T-helper 9 cell (primary cell): ENCODE measurements around the gene CBX4.

Experiments used
- DNase-seq: peaks from one replicate; pipeline ENCODE4 v3.0.0-alpha.2; 2020

The CBX4 gene

DNA sequence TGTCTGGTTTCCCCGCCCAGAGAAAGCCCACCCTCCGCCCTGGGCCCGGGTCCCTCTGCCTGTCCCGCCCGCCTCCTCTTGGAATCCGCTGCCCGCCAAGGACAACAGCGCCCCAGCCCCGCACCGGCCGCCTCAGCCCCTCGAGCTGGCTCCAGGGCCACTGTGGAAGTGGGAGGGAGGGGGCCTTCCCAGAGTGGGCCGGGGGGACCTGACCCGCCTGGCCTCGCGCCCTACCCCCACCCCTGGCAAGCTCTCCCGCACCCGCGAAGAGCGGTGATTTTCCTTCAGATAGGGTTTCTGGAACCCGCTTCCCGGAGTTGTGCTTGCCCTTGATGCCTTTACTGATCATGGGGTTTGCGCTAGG, 40.1 kb downstream of the CBX4 start:
- no peak for DNase-seq

DNA sequence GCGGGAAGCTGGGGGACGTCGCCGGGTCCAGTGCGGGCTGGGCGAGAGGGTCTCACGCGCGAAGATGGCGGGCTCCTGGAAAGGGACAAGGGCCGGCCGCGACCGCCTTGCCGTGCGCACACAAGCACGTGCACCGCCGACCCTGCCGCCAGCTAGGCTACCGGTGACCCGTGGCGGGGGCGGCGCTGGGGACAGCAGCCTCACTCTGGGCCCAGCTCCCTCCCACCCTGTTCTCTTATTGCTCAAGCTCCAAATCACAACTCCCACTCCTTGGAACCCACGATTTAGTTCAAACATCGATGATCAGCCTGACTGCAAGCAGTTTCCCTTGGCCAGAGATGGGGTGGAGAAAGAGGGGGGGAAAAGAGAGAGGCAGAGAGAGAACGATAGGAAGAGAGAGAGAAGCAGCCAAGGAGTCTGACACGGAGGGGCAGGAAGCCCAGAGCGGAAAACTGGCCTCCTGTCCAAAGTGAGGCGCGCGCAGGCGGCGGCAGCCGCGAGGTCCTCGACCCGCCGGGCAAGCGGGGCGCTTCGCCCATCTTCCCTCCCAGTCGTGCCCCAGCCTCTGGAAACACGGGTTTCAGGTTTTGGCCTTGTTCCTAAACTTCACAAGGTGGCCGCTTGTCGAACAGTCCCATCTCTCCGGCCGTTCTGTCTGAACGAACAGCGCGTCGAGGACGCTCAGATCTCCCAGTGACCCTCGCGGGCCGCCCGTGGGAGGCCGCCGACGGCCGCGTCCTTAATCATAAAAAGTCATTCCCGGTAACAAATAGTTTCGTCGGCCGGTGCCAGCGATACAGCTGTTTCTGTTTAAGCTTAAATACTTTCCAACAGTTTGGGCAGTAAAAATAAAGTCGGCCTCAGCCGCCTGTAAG, 40.7 kb downstream of the CBX4 start:
- DNase-seq = no peak

DNA sequence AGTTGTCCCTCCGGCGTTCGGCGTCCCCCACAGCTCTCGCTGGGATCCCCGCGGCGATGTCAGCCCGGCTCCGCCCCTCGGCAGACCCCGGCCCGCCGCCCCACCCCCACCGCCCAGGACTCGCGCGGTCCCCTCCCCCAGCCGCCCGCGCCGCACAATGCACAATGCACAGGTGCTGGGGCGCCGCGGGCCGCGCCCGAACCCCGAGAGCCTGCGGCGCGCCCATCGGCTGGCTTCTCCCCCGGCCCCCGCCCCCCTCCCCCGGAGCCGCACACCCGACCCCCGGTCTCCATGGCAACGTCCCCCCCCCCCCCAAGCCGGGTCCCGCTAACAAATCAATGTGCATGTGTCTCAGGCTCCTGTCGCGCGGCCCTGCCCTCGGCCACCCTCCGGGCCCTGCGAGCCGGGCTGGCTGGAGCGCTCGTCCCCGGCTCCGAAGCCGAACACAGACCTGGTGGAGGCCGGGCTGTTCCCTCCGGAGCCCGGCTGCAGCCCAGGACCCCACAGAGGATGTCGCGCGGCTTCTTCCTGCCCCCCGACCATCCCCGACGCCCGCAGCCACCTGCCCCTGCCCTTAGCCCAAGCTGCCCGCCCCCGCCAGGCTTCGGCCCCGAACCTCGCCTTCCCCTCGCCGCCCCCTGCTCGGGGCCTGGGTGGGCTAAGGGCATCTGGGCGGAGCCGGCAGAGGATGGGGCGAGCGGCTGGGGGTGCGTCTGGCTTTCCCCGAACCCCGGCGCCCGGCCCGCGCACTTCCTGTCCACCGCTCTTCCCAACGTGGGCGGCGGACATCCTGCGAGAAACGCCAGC, 41.5 kb downstream of the CBX4 start:
- DNase-seq = no peak

DNA sequence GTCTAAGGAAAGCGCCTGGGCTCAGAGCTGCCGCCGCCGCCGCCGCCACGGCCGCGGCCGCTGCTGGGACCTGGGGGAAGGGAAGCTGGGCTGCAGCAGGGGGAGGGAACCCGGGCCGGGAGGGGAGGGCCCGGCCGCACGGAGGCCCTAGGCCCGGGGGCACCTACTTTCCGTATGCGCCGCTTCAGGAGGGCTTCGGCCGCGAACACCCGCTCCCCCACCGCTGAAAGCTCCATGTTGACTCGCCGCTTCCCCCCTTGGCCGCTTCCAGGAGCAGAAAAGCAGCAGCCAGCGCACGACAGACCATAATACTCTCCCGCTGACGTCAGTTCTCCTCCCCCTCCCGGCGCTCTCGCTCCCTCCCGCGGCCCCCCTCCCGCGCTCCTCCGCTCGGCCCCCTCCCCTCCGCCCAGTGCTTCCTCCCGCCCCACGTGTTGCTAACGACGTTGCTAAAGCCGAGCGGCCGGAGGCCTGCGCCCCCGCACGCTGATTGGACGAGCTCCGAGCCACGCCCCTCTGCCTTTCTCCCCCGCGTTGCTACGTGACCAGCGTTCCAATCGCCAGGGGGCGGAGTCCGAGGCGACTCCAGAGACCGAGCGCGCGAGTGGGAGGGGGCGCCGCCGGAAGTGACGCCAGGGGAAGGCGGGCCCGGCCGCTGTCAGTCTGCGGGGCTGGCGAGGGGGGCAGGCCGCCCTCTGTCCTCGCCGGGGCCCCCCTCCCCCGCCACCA, 42.3 kb downstream of the CBX4 start, which contains the start of gene CBX8:
Gene CBX8 (minus strand): TSS at position 315 of the 729 bp plus-strand sequence. CDS start 79 bp downstream, at position 236.
- DNase-seq = peak; percentile 96

DNA sequence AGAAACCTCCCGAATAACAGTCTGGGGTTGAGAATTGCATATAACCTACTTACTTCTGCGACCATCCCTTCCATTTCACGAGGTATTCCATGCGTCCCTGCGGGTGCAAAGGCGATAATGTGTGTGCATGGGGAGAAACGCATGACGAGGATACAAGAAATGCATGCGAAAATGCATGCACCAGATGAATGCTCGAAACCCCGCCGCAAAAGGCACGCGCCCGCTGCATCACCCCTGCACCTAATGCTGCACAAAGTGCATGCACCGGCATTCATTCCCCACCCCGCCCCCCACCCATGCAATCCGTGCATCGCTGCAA, 42.8 kb downstream of the CBX4 start:
- no peak for DNase-seq

DNA sequence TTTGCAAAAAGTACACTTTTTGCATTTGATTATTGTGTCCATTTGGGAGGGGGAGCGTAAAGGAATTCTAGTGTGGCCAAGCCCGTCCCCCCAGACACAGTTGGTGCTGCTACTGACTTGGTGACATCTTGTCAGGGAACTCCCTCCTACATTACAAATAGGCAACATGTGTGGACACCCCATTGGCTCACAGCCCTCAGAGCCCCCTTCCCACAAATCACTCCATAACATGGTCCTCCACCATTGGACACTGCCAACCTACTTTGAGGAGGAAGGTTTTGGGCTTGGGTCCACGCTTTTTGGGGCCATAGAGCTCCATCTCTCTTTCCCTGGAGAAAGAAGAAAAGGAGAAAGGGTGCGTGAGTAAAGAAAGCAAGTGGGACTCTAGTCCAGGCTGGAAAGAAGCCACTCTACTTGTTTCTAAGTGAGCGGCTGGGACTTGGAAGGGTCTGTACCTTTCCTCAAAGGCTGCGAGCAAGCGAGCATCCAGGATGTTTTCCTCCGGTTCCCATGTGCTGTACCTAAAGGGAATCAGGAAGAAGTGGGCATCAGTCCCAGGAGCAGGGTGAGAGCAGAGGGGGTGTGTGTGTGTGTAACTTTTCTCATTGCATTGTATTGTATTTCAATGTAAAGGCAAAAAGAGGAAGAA, 43.3 kb downstream of the CBX4 start:
- no peak for DNase-seq

DNA sequence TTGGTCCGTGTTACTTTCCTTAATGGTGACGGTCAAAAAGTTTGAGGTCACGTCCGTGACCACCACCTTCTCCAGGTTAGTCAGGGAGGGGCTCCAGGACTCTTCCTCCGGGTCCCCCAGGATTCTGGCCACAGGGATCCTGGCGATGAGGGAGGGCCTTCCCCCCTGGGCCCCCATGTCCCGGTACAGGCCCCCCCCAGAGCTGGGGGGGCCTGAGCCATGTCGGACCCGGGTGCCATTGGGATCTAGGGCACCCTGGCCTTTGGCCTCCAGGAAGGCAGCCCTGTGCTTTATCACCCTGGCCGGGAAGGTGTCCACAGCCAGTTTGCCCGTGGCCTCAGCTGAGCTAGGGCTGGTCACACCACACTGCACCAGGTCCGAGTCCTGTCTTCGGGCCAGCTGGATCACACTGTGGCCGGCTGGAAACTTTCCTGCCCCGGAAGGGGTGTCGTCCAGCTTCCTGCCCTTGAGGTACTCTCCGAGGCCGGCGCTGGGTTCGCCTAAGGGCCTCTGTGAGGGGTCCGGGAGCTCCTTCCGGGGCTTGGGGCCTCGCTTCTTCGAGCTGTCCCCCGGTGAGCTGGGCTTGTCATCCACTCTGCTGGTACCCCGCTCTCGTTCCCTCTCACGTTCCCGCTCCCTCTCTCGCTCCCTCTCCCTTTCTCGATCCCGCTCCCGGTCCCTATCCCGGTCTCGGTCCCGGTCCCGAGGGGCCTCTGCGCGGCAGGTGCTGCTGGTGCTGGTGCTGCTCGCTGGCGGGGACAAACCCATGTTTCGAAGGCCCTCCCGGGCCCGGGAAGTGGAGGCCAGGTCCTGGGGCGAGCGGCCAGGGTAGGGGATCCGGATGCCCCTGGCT, 44.4 kb downstream of the CBX4 start:
- DNase-seq = no peak

DNA sequence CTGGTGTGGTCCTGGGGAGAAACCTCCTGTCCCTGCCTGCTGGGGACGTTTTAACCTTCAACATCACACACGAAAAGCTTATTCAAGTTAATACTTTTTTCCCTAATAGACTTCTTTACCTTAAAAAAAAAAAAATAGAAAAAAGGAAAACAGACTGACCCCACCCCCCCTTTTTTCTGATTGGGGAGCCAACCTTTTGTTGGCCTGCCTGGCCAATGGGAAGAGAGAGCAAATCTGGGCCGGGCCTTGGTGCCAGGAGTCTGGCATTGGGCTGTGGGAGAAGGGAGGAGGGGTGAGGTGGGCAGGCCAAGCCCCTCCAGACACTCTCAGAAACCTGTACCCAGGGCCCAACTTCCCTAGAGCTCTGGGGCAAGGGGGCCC, 45.3 kb downstream of the CBX4 start:
- DNase-seq = no peak

DNA sequence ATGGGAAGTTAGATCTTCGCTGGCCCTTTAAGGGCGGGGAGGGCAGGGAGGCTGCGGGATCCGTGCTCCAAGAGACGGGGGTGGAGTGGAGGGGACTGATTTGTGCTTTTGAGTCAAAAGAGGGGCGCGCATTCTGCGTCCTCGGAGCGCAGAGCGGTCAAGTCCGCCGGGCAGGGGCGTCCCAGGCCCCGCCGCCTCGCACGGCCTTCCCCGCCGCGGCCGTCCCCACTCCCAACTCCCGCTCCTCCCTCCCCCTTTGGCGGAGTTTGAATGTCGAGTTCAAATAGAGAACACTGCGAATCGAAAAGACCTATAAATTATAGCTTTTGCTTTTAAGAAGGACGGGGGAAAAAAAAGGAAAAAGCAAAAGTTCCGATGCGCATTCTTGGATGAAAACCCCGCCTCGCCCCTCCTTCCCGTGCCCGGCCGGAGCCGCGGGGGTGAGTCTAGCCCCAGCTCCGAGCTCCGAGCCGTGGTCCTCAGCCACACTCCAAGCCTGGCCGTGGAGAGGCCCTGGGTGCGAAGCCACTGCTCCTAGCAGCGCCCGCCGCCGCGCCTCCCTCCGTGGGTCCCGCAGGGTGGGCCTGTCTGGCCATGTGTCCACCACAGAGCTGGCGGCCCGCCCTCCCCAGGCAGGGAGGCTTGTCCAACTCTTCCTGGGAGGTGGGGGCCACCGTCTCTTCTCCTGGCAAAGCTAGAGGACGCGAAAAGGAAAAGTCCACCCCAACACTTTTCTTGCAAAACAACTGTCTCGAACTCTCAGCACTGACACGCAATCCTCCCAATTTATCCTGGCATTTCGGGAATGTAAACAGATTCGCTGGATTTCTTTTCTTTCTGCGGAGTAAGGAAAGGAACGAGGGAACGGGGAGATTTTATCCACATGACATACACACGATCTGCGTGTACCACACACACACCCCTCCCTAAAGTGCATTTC, 46.0 kb downstream of the CBX4 start:
- DNase-seq = no peak

DNA sequence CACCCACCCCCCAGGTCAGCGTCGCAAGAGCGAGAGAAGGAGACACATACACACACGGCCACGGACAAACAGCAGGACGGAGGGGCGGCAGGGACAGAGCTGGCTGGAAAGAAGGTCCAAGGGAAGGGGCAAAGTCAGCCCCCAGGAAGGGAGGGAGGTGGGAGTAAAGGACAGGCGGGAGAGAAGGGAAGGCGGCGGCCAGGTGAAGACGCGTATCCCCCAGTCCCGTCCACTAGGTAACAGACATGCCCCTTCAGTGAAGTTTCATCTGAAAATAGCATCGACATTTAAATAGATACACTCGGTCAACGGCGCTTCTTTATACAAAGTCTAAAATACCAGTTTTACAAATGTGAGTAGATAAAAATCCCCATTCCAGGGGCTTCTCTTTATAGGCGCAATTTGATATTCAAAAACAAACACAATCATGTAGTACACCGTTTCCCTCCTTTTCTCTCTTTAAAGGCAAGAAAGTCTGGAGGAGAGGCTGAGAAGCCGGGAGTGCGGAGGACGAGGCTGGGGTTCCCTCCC, 46.8 kb downstream of the CBX4 start:
- DNase-seq = no peak

DNA sequence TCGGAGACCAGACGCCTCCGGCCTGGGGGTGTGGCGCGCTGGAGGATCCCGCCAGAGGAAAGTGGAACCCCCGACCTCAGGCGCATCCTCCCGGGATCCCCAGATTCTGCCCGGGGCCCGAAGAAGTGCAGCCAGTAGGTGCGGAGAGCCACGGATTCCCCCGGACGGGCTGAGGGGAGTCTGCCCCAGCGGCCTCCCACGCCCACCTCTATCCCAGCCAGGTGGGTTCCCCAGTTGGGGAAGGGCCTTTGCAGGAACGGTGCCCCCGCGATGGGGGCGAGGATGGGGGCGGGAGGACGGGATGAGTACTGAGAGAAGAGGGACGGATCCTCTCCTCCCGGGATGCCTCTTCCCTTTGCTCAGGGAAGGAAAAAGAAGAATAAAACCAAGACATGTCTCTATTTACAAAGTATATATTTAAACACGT, 47.5 kb downstream of the CBX4 start:
- no peak for DNase-seq

DNA sequence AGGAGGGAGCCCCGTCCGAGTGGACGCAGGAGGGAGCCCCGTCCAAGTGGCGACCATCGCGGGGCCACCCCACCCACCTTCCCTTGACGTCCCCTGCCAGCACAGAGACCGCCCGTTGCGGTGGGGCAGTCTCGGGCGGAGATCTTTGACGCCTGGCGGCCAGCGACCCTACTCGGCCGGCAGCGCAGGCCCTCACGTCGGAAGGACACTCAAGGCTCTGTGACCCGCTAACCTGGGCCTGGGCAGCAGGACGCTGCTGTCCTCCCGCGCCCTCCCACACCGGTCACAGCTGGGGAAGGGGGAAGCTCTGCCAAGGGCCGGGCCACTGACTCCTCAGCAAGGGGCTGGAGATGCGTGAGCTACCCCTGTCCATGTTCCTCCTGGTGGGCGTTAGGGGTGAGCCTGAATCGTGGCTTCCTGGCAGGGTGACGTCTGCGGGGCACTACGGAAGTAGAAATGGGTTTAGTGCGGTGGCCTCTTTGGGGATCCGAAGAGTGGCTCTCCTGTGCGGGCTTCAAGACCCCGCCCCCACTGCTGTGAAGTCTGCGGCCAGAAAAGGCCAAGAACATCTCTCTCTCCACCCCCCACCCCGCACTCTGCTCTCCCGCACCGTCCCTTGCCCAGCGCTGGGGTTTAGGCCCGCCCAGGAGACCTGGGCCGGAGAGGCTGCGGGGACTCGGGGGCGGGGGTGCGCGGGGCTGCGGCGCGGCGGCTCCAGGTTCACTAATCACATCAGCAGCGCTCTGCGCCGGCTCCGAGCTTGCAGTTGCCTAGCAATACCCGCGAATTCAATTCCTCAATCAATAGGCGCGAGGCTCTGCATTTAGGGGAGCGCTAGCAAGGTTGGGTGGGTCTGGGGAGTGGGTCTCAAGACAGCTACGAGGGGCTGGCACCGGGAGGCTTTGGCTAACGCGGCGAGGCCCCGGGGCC, 48.2 kb downstream of the CBX4 start:
- DNase-seq = no peak

DNA sequence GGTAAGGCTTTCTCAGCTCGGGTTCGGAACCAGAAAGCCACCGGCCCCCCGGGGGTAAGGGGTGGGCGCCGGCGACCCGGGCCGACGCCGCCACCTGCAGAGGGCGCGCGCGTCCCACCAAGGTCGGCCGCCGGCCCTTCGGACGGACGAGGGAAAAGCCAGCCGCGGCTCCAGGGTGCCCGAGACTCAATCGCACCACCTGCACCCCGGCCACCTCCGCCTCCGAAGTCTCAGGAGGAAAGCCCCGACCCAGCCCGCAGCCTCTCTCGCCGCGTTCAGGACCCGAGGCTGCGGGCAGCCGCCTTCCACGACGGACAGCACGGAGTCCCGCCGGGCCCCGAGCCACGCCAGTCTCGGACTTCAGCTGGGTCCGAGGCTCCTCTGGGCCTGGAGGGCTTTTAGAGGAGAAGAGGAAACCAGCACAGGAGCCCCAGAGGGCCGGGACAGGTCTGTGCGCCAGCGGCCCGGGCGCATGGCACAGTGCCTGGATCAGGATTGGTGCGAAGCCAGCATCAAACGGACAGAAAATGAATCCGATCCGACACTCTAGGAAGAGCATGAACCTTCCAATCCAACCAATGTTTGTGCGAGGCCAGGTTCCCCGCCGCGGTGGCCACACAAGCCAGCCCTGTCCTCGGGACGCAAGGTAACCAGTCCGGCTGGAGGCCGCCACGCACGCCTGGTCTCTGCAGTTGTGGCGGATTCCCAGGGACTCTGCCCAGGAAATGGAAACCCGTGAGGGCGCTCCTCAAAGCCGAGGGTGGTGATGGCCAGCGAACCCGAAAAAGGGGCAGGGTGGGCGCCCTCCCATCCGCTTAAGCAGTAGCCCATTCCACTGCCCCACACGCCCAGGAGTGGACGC, 49.1 kb downstream of the CBX4 start:
- no peak for DNase-seq

DNA sequence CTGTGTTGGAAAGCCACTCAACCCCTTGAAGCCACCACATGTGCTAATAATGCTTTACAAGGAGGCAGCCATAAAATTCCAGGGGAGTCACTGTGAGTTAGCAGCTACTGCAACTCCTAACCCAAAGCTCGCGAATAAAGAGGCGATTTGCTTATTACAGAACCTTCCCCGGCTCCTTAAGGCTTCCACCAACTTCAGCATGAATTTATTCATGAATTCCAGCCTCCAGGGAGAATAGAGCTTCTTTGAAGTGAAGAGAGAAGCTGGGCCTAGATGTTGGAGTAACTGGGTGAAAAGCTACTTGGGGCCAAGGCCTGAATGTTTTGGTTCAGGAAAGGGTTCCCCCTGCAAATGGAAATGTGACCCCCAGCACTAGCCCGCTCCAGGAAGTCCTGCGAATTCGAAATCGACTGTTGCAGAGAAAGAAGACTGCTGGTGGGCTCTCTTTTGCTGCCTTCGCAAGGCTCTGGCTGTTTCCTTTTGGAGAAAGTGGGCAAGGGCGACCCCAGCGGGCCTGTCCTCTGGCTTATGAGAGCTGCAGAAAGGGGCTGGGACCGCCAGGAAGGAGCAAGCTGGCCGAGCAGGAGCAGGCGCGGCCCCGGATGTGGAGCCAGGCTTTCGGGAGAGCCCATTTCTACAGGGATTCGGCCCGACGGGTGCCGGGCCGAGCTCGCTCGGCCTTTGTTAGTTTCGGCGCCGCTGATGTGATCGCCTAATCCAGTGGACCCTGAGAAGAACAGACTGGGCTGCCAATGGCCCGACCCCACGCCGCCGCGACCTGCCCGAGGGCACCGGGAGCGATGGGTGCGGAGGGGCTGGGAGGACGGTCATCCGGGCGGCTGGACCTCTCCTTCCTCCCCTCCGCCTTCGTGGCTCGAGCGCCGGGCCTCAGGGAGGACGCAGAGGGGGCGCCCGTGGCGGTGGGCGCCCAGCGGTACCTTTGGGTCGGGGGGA, 50.0 kb downstream of the CBX4 start:
- no peak for DNase-seq

DNA sequence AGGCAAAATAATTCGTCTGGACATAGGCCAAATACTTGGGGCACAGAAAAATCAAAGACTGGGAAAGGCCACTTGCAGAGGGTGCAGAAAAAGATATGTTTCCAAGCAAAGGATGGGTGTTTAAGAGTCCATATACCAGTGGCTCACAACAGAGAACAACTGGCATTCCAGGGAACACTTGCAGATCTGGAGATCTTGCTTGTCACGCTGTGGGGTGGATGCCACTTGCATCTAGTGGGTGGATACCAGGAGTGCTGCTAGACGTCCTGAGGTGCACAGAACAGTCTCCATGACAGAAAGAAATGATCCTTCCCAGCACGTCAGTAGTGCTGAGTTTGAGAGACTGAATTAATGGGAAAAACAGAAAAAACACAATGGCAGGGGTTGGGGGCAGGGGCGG, 50.8 kb downstream of the CBX4 start:
- no peak for DNase-seq

DNA sequence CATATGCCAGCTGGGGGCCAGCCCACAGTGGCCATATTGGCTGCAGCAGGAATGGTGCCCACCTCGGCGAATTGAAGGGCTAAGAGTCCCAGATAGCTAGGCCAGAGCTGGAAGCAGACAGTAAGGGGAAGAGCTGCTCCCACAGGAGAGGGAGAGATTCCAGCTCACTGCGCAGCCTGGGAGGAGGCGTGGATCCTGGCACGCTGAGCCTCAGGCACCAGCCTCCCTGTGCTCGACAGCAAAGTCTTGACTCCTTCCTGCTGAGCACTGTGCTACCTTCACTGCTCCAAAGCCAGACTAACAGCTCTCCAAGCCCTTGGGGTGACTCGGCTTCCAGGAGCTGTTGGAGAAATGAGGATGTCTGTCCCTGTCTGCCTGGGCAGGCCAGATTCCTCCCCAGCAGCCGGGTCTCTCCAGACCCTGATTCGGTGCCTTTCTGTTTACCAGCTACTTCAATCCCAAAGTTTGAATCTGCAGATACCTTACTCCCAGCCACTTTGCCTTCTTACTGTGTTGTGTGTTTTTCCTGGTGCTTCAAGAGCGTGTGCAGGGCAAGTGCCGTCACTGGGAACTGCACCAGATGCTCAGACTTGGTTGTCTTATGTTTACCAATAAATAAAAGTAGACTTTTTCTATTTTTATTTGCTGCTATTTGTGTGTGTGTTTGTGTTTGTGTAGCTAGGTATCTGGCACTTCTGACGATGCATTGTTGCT, 52.2 kb downstream of the CBX4 start:
- no peak for DNase-seq
